H1 (cell line): ENCODE results near the gene KRT84. TPM values are rescaled to one million over a fixed set of nuclear protein-coding genes. Genes with fewer than 3 reads are reported as not detected.

Experiments used
- CBX5 ChIP-seq: fragments of 300-800, 300-1000 bp; sonication (generic); IDR thresholded peaks from 2 replicates; pipeline ENCODE4 v1.7.1; 2016; ENCODE audit warnings: antibody characterized with exemption, low read length, low read depth
- E2F6 ChIP-seq: IDR thresholded peaks from 2 replicates; pipeline ENCODE4 v1.6.1; 2012; ENCODE audit warnings: inconsistent platforms
- MAFK ChIP-seq: IDR thresholded peaks from 2 replicates; pipeline ENCODE4 v1.6.1; 2012; ENCODE audit warnings: low read depth, mild to moderate bottlenecking, improper control_type of control experiment, low read length
- POLR2A ChIP-seq, 2 experiments: IDR thresholded peaks; 1 replicate in 1 of 2; 2 replicates in 1 of 2; pipeline ENCODE4 v1.6.1; 2011; ENCODE audit warnings: low read depth in 2 of 2, low read length in 2 of 2, mild to moderate bottlenecking in 2 of 2; ENCODE audit errors: control extremely low read depth in 1 of 2
- RBBP5 ChIP-seq: IDR thresholded peaks from 2 replicates; pipeline ENCODE4 v1.7.1; 2012; ENCODE audit warnings: low read depth, mild to moderate bottlenecking, inconsistent platforms, low read length, moderate library complexity, borderline replicate concordance
- SP2 ChIP-seq: IDR thresholded peaks from 2 replicates; pipeline ENCODE4 v1.6.1; 2012; ENCODE audit warnings: mild to moderate bottlenecking, low read length, inconsistent platforms
- polyA plus RNA-seq, 7 experiments: library from polyadenylated mRNA; depleted of rRNA in 3 of 7; stranded (reverse) in 5 of 7; unstranded in 2 of 7; fragments of >200 nt in 5 of 7; fragments of 200-250 nt in 2 of 7; gene quantifications; 1 replicate in 5 of 7; 2 replicates in 1 of 7; 4 replicates in 1 of 7; pipeline versions ENCODE4 v1.2.1 to v1.2.3, GENCODE V29; 2011 to 2013; ENCODE audit warnings: missing spikeins in 2 of 7, mixed read lengths in 2 of 7
- total RNA-seq: library from RNA; stranded (reverse); fragmentation: NEBNext Ultra II Directional; extraction: Animal tissue kit (Norgen Biotek cat#: 25700); gene quantifications from 2 replicates; pipeline ENCODE4 v1.2.1, GENCODE V29; 2021

The KRT84 gene
- total and polyA plus RNA-seq, 2 of the 8 experiments (the other 6 are each of a cell fraction or from before 2014, with no cell fraction given): not detected

- TF ChIP-seq RBBP5 (no peak), SP2 (no peak), E2F6 (no peak), CBX5 (no peak), MAFK (no peak), POLR2A (IDR thresholded peaks at IDR 0.05; ENCODE audit: control extremely low read depth in 1 of 2, low read depth in 2 of 2, low read length in 2 of 2) (no peak)
These were observed 15.6 kb downstream of the KRT84 start (continued) for GRCh38 chr12:52369809-52370208.
